IMR-90 (cell line): ENCODE measurements around the gene TPP1. TPM values are rescaled to one million over a fixed set of nuclear protein-coding genes. Genes with fewer than 3 reads are reported as not detected.

Experiments
- ATAC-seq: fragments of 200-7000 bp; cut with Tn5 transposase; 2 replicates; pipeline ENCODE4 v1.9.1; 2020; ENCODE audit warnings: low read depth, mild to moderate bottlenecking, moderate library complexity
- BruUV-seq: library from RNA; stranded (reverse); fragments of 400-500 nt; replicated peaks from 2 replicates; lab custom pipeline; 2021; lab: Mats Ljungman, UMichigan
- CTCF ChIA-PET: fragments of 300-600 bp; formaldehyde crosslinking; extraction: SDS; loops from one replicate; lab custom pipeline; 2021; ENCODE audit warnings: antibody characterized with exemption; lab: Yijun Ruan, JAX
- POLR2A ChIA-PET: fragments of 300-600 bp; sonication (Branson Sonifier 250); formaldehyde crosslinking; loops from one replicate; lab custom pipeline; 2022; ENCODE audit warnings: antibody characterized with exemption; ENCODE audit not compliant: unreplicated experiment; lab: Charles Lee
- DNase-seq: peaks from one replicate; pipeline ENCODE4 v3.0.0; 2013
- H2AFZ ChIP-seq: replicated peaks from 2 replicates; pipeline ENCODE3; 2013; ENCODE audit warnings: low read length, mild to moderate bottlenecking; ENCODE audit not compliant: poor library complexity
- H2AK5ac ChIP-seq: 2 replicates; pipeline ENCODE4 v1.6.1; 2013; ENCODE audit warnings: low read depth, low read length, inconsistent platforms
- H2AK9ac ChIP-seq: replicated peaks from 2 replicates; pipeline ENCODE3; 2013; ENCODE audit warnings: mild to moderate bottlenecking, low read depth, low read length, moderate library complexity; ENCODE audit not compliant: poor library complexity
- H2BK120ac ChIP-seq: 2 replicates; pipeline ENCODE4 v1.6.1; 2013; ENCODE audit warnings: low read depth, low read length, inconsistent platforms
- H2BK15ac ChIP-seq: 3 replicates; pipeline ENCODE4 v1.6.1; 2013; ENCODE audit warnings: low read depth, low read length, inconsistent platforms
- H2BK20ac ChIP-seq: 2 replicates; pipeline ENCODE4 v1.6.1; 2013; ENCODE audit warnings: low read depth, mild to moderate bottlenecking, inconsistent platforms, low read length, moderate library complexity
- H2BK5ac ChIP-seq: 2 replicates; pipeline ENCODE4 v1.6.1; 2013; ENCODE audit warnings: mild to moderate bottlenecking, low read depth, low read length, inconsistent platforms; ENCODE audit not compliant: poor library complexity, severe bottlenecking
- H3K14ac ChIP-seq: replicated peaks from 2 replicates; pipeline ENCODE4 v1.6.1; 2013; ENCODE audit warnings: low read depth, low read length, inconsistent platforms
- H3K18ac ChIP-seq: 2 replicates; pipeline ENCODE4 v1.6.1; 2013; ENCODE audit warnings: low read depth, low read length, control low read depth
- H3K23ac ChIP-seq: 2 replicates; pipeline ENCODE4 v1.6.1; 2013; ENCODE audit warnings: low read depth, low read length, inconsistent platforms
- H3K27ac ChIP-seq: 2 replicates; pipeline ENCODE4 v1.5.1; 2013; ENCODE audit warnings: mild to moderate bottlenecking, control low read depth, low read length; ENCODE audit not compliant: insufficient read depth
- H3K27me3 ChIP-seq: 2 replicates; pipeline ENCODE4 v1.6.1; 2013; ENCODE audit warnings: low read length; ENCODE audit not compliant: control insufficient read depth, insufficient read depth
- H3K36me3 ChIP-seq: 2 replicates; pipeline ENCODE4 v1.6.1; 2013; ENCODE audit warnings: low read length, mixed read lengths; ENCODE audit not compliant: control insufficient read depth, insufficient read depth
- H3K4ac ChIP-seq: 2 replicates; pipeline ENCODE4 v1.6.1; 2013; ENCODE audit warnings: low read depth, low read length, inconsistent platforms
- H3K4me1 ChIP-seq: 2 replicates; pipeline ENCODE4 v1.6.1; 2013; ENCODE audit warnings: low read length, mixed read lengths; ENCODE audit not compliant: control insufficient read depth, insufficient read depth
- H3K4me2 ChIP-seq: 2 replicates; pipeline ENCODE4 v1.6.1; 2013; ENCODE audit warnings: low read depth, mild to moderate bottlenecking, control low read depth, low read length, moderate library complexity
- H3K4me3 ChIP-seq: 2 replicates; pipeline ENCODE4 v1.5.1; 2013; ENCODE audit warnings: low read depth, mild to moderate bottlenecking, control low read depth, low read length, moderate library complexity; ENCODE audit not compliant: insufficient read depth
- H3K56ac ChIP-seq: 2 replicates; pipeline ENCODE4 v1.6.1; 2013; ENCODE audit warnings: low read length, inconsistent platforms; ENCODE audit not compliant: insufficient read depth; ENCODE audit errors: extremely low read depth
- H3K79me1 ChIP-seq, 2 experiments: 2 replicates each; pipeline ENCODE4 v1.6.1; 2013; ENCODE audit warnings: low read length in 2 of 2, inconsistent platforms in 1 of 2, low read depth in 1 of 2
- H3K9ac ChIP-seq: 2 replicates; pipeline ENCODE4 v1.6.1; 2013; ENCODE audit warnings: low read depth, low read length, control low read depth
- H3K9me1 ChIP-seq: 2 replicates; pipeline ENCODE4 v1.6.1; 2013; ENCODE audit warnings: low read length, inconsistent platforms; ENCODE audit not compliant: insufficient read depth
- H3K9me3 ChIP-seq: 2 replicates; pipeline ENCODE4 v1.6.1; 2013; ENCODE audit warnings: low read length; ENCODE audit not compliant: control insufficient read depth, insufficient read depth
- H4K20me1 ChIP-seq: 2 replicates; pipeline ENCODE4 v1.6.1; 2013; ENCODE audit warnings: low read length, inconsistent platforms; ENCODE audit not compliant: insufficient read depth
- H4K5ac ChIP-seq: 2 replicates; pipeline ENCODE4 v1.6.1; 2013; ENCODE audit warnings: mild to moderate bottlenecking, low read depth, low read length, control low read depth
- H4K8ac ChIP-seq, 2 experiments: 2 replicates each; pipeline ENCODE4 v1.6.1; 2013; ENCODE audit warnings: low read depth in 2 of 2, low read length in 2 of 2, control low read depth in 1 of 2, inconsistent platforms in 1 of 2
- H4K91ac ChIP-seq: 2 replicates; pipeline ENCODE4 v1.6.1; 2013; ENCODE audit warnings: low read depth, low read length, inconsistent platforms; ENCODE audit not compliant: insufficient read depth
- BHLHE40 ChIP-seq: fragments of 150-350 bp; IDR thresholded peaks from 2 replicates; pipeline ENCODE4 v1.6.1; 2016; ENCODE audit warnings: mild to moderate bottlenecking, low read depth, low read length
- CEBPB ChIP-seq: IDR thresholded peaks from 2 replicates; pipeline ENCODE4 v1.6.1; 2012; ENCODE audit warnings: low read depth, low read length, improper control_type of control experiment
- CHD1 ChIP-seq: IDR thresholded peaks from 2 replicates; pipeline ENCODE4 v1.6.1; 2012; ENCODE audit warnings: low read depth, low read length, improper control_type of control experiment
- FOS ChIP-seq: fragments of 150-350 bp; IDR thresholded peaks from 2 replicates; pipeline ENCODE4 v1.6.1; 2016; ENCODE audit warnings: low read depth, low read length
- MAFK ChIP-seq: IDR thresholded peaks from 2 replicates; pipeline ENCODE4 v1.6.1; 2012; ENCODE audit warnings: low read depth, low read length, improper control_type of control experiment
- MXI1 ChIP-seq: IDR thresholded peaks from 2 replicates; pipeline ENCODE4 v1.6.1; 2012; ENCODE audit warnings: low read depth, mild to moderate bottlenecking, low read length, moderate library complexity, borderline replicate concordance
- NFE2L2 ChIP-seq: fragments of 150-350 bp; IDR thresholded peaks from 2 replicates; pipeline ENCODE4 v1.6.1; 2016; ENCODE audit warnings: low read depth, mild to moderate bottlenecking, low read length
- POLR2A ChIP-seq: IDR thresholded peaks from 2 replicates; pipeline ENCODE4 v1.6.1; 2012; ENCODE audit warnings: mild to moderate bottlenecking, low read depth, low read length
- RAD21 ChIP-seq: IDR thresholded peaks from 2 replicates; pipeline ENCODE4 v1.6.1; 2012; ENCODE audit warnings: low read length, improper control_type of control experiment
- RCOR1 ChIP-seq: IDR thresholded peaks from 2 replicates; pipeline ENCODE4 v1.6.1; 2012; ENCODE audit warnings: mild to moderate bottlenecking, low read length, improper control_type of control experiment; ENCODE audit not compliant: insufficient replicate concordance
- RFX5 ChIP-seq: IDR thresholded peaks from 2 replicates; pipeline ENCODE4 v1.8.0; 2012; ENCODE audit warnings: low read depth, mild to moderate bottlenecking, low read length, moderate library complexity
- SMC3 ChIP-seq: fragments of 150-350 bp; IDR thresholded peaks from 2 replicates; pipeline ENCODE4 v1.6.1; 2016; ENCODE audit warnings: low read depth, mild to moderate bottlenecking, antibody characterized with exemption, low read length, moderate library complexity
- WGBS, 2 experiments: methylation state at CpG; one replicate each; pipeline versions ENCODE4 v1.1.5 to v1.1.7; 2013; ENCODE audit warnings: missing lambda C conversion rate in 2 of 2; ENCODE audit not compliant: insufficient read length in 1 of 2; ENCODE audit errors: extremely low coverage in 2 of 2; 5-methylcytosine and 5-hydroxymethylcytosine counted together
- dilution Hi-C: fragments of 300-500 bp; cut with HindIII; formaldehyde crosslinking; loops from one replicate; pipeline ENCODE4 v1.14.3; 2018; ENCODE audit warnings: low sequenced_read_pairs; ENCODE audit not compliant: unreplicated experiment
- in situ Hi-C: fragments of 300-500 bp; cut with MboI; formaldehyde crosslinking; loops from 3 replicates; pipeline ENCODE4 v1.14.3; 2019; ENCODE audit warnings: low sequenced_read_pairs, inconsistent platforms, mixed read lengths
- intact Hi-C: fragments of 100-400 bp; cut with micrococcal nuclease; formaldehyde crosslinking; loops from 2 replicates; pipeline ENCODE4 v1.10.0; 2022
- polyA plus RNA-seq, 3 experiments: library from polyadenylated mRNA; depleted of rRNA; stranded (reverse); fragments of >200 nt; gene quantifications; 2 replicates each; pipeline ENCODE4 v1.2.3, GENCODE V29; 2012; ENCODE audit warnings: low replicate concordance in 1 of 3
- total RNA-seq: library from RNA; depleted of rRNA; stranded (reverse); fragments of >200 nt; gene quantifications from 2 replicates; pipeline ENCODE4 v1.2.3, GENCODE V29; 2012
- TF ChIP-seq, protein P1 (sequence below): fragments of 150-350 bp; IDR thresholded peaks from 2 replicates; pipeline ENCODE4 v1.6.1; 2017; ENCODE audit warnings: mild to moderate bottlenecking, antibody characterized with exemption, low read length, low read depth
- TF ChIP-seq, protein P2 (sequence below): fragments of 150-350 bp; IDR thresholded peaks from 2 replicates; pipeline ENCODE4 v1.6.1; 2016; ENCODE audit warnings: low read depth, mild to moderate bottlenecking, low read length, moderate library complexity, borderline replicate concordance

TPP1 gene
- total and polyA plus RNA-seq, 2 of the 4 experiments (the other 2 are of a cell fraction), result 33.5 to 108 TPM

DNA sequence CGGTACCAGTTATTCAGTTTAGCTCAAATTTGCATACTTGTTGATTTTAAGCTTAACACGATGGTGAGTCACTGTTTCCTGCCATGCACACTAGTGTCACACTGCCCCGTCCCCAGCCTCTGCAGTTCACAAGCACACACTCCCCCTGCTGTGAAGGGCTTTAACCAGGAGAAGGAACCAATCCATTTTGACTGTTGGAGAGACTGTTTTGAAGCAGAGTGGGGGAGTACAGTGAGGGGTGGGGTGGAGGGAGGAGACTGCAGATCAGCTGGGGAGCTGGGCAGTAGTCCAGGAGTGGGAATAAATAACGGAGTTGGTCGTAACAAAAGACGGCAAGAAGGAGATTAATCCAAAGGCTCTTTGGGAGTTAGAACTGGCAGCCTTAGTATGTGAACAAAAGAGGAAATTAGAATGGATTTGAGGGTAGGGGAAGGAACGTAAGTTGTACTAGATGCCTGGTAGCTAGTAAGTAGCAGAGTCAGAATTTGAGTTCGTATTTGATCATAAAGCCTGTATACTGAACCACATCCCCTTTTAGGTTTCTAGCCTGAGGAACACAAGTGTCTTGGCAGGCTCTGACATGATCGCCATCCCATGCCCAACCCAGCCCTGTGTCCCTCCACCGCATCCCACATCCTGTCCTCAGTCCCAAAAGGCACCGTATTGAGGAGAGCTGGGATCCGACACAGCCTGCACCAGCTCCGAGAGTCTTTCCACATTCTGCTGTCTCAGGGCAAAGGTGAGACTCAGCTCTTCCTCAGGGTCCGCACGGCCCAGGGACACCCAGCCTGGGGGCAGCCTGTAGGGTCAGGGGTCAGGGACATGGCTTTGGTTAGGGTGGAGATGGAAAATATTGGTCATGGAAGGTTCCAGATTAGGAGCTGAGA lies 862 bp downstream of the TPP1 start:
- 0% methylated on average over 4 of the region's 15 CpGs; no CpG with 5 or more reads in 1 of the 2 experiments for WGBS, 2 experiments
- Histone ChIP-seq H3K36me3 (peaks cover 24% of the 10 kb centered on the region; the same call in 1 of the 2 replicates), H3K9me3 (no peaks in the 10 kb centered on the region), H3K56ac (peak overlapping the region; percentile 72), H3K18ac (peak overlapping the region; percentile 43), H3K23ac (peak overlapping the region; percentile 90), H3K14ac (peak overlapping the region; percentile 95), H2BK20ac (peak overlapping the region; percentile 36), H4K8ac (peak overlapping the region; percentile 78 to 79), H3K4me3 (peak overlapping the region; percentile 75), H3K27ac (peak overlapping the region; percentile 81), H3K4me1 (peaks cover 7% of the 10 kb centered on the region), H3K27me3 (no peaks in the 10 kb centered on the region), H3K9ac (peak overlapping the region; percentile 90), H2AFZ (peak overlapping the region; percentile 97), H4K5ac (peak overlapping the region; percentile 73), H2AK5ac (peak overlapping the region; percentile 93), H3K4me2 (peak overlapping the region; percentile 91), H2BK120ac (peak overlapping the region; percentile 65), H4K91ac (peak overlapping the region; percentile 71), H3K9me1 (peaks cover 19% of the 10 kb centered on the region), H4K20me1 (peaks cover 9% of the 10 kb centered on the region; the same call in 1 of the 2 replicates), H2BK5ac (peak overlapping the region; percentile 74), H2BK15ac (peak overlapping the region; percentile 66; the same call in 2 of the 3 replicates), H3K79me1 (peaks cover 9 to 49% of the 10 kb centered on the region in 2 experiments), H3K4ac (peak overlapping the region; percentile 94), H2AK9ac (peak overlapping the region; percentile 97)
- in situ Hi-C loops, result loop anchor here (5.0 kb wide), 1 partner anchor 64 kb away; the partner anchor contains the start of gene MRPL17
- dilution Hi-C loops, result no loop called here
- POLR2A ChIA-PET, result interaction anchor here (0.8 to 1.6 kb wide), 3 partner anchors 10 to 65 kb away, joined by 3 to 4 read pairs (median 4); partner anchors contain the start of gene MRPL17
- DNase-seq (peak; percentile 90), ATAC-seq (peak; percentile 79)
- intact Hi-C loops, result loop anchor here (1.0 to 5.0 kb wide), 2 partner anchors 65 to 139 kb away; partner anchors contain the start of gene MRPL17
- no TSS peak for BruUV-seq
- CTCF ChIA-PET, result interaction anchor here (0.6 to 2.4 kb wide), 11 partner anchors 14 to 239 kb away, joined by 3 to 17 read pairs (median 4); partner anchors contain the start of gene MRPL17
- TF ChIP-seq NFE2L2, result no peak
- TF ChIP-seq RCOR1, result no peak
- 0 out of 2 replicates have a peak, but pooled peaks have one; percentile 11 for TF ChIP-seq MAFK
- no peak for TF ChIP-seq CHD1
- TF ChIP-seq, protein P1, sequence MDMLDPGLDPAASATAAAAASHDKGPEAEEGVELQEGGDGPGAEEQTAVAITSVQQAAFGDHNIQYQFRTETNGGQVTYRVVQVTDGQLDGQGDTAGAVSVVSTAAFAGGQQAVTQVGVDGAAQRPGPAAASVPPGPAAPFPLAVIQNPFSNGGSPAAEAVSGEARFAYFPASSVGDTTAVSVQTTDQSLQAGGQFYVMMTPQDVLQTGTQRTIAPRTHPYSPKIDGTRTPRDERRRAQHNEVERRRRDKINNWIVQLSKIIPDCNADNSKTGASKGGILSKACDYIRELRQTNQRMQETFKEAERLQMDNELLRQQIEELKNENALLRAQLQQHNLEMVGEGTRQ, result peak; percentile 28; the same call in 1 of the 2 replicates
- peak; percentile 33; the same call in 1 of the 2 replicates for TF ChIP-seq RAD21
- peak; percentile 18; the same call in 1 of the 2 replicates for TF ChIP-seq SMC3
- peak; percentile 71 for TF ChIP-seq MXI1
- TF ChIP-seq POLR2A, result no peak; the same call in 1 of the 2 replicates
- TF ChIP-seq RFX5, result peak; percentile 63
- no peak for TF ChIP-seq CEBPB
- TF ChIP-seq, protein P2, sequence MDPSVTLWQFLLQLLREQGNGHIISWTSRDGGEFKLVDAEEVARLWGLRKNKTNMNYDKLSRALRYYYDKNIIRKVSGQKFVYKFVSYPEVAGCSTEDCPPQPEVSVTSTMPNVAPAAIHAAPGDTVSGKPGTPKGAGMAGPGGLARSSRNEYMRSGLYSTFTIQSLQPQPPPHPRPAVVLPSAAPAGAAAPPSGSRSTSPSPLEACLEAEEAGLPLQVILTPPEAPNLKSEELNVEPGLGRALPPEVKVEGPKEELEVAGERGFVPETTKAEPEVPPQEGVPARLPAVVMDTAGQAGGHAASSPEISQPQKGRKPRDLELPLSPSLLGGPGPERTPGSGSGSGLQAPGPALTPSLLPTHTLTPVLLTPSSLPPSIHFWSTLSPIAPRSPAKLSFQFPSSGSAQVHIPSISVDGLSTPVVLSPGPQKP, result no peak
- TF ChIP-seq FOS, result peak; percentile 49; the same call in 1 of the 2 replicates
- no peak; the same call in 1 of the 2 replicates for TF ChIP-seq BHLHE40
